RWPE2 (cell line): ENCODE data around the gene PFN3.

Experiments
- ATAC-seq: fragments of 200-7000 bp; cut with Tn5 transposase; 3 replicates; pipeline ENCODE4 v1.9.1; 2021; ENCODE audit warnings: low read depth
- DNase-seq: peaks from one replicate; pipeline ENCODE4 v3.0.0-alpha.2; 2020; ENCODE audit warnings: low spot score
- H3K27ac ChIP-seq: fragments of 450-650 bp; 2 replicates; pipeline ENCODE4 v1.5.1; 2017; ENCODE audit warnings: mild to moderate bottlenecking; ENCODE audit not compliant: poor library complexity, severe bottlenecking
- H3K27me3 ChIP-seq: fragments of 250-450 bp; sonication (Bioruptor Pico); 2 replicates; pipeline ENCODE4 v1.5.1; 2021; ENCODE audit warnings: mild to moderate bottlenecking, moderate library complexity; ENCODE audit not compliant: insufficient read depth, poor library complexity, severe bottlenecking
- H3K36me3 ChIP-seq: fragments of 250-450 bp; sonication (Bioruptor Pico); 2 replicates; pipeline ENCODE4 v1.5.1; 2020; ENCODE audit warnings: low read depth, mild to moderate bottlenecking, moderate library complexity
- H3K4me1 ChIP-seq: fragments of 250-450 bp; sonication (Bioruptor Pico); 2 replicates; pipeline ENCODE4 v1.5.1; 2021; ENCODE audit warnings: mild to moderate bottlenecking, moderate library complexity; ENCODE audit not compliant: insufficient read depth, poor library complexity, severe bottlenecking
- H3K4me3 ChIP-seq: fragments of 250-450 bp; sonication (Bioruptor Pico); 2 replicates; pipeline ENCODE4 v1.5.1; 2021; ENCODE audit warnings: mild to moderate bottlenecking, moderate library complexity; ENCODE audit not compliant: severe bottlenecking
- H3K9me3 ChIP-seq: fragments of 250-450 bp; sonication (Bioruptor Pico); 2 replicates; pipeline ENCODE4 v1.5.1; 2021; ENCODE audit warnings: mild to moderate bottlenecking, moderate library complexity; ENCODE audit not compliant: severe bottlenecking
- CTCF ChIP-seq: fragments of 450-650 bp; IDR thresholded peaks from one replicate; pipeline ENCODE4 v1.5.1; 2017; ENCODE audit warnings: mild to moderate bottlenecking, moderate library complexity; ENCODE audit not compliant: poor library complexity, severe bottlenecking

PFN3 gene

GRCh38 chr5:177382423-177383029 lies 17.9 kb downstream of the PFN3 start:
- Histone ChIP-seq H3K27ac (no peak overlapping the region), H3K4me3 (no peak overlapping the region), H3K9me3 (no peaks in the 10 kb centered on the region), H3K36me3 (no peaks in the 10 kb centered on the region), H3K27me3 (no peaks in the 10 kb centered on the region), H3K4me1 (no peaks in the 10 kb centered on the region)
- ATAC-seq (peak; percentile 15; the same call in 1 of the 3 replicates), DNase-seq (no peak)
- peak; percentile 32 for TF ChIP-seq CTCF

GRCh38 chr5:177380805-177381126 lies 19.7 kb downstream of the PFN3 start:
- Histone ChIP-seq H3K27ac (no peak overlapping the region), H3K27me3 (no peaks in the 10 kb centered on the region), H3K4me3 (no peak overlapping the region), H3K4me1 (no peaks in the 10 kb centered on the region), H3K9me3 (no peaks in the 10 kb centered on the region), H3K36me3 (no peaks in the 10 kb centered on the region)
- no peak for TF ChIP-seq CTCF
- no peak for ATAC-seq
- no peak for DNase-seq

- DNase-seq (no peak), ATAC-seq (peak; percentile 77)
- no peak for TF ChIP-seq CTCF
- Histone ChIP-seq H3K4me3 (no peak overlapping the region), H3K36me3 (no peaks in the 10 kb centered on the region), H3K27me3 (no peaks in the 10 kb centered on the region), H3K27ac (no peak overlapping the region), H3K9me3 (no peaks in the 10 kb centered on the region), H3K4me1 (peaks cover 3% of the 10 kb centered on the region)
These were observed 21.3 kb downstream of the PFN3 start for GRCh38 chr5:177378884-177379883.

- H3K4me1 ChIP-seq = peaks cover 7% of the 10 kb centered on the region
- no peak for ATAC-seq
- H3K4me3 ChIP-seq = no peak overlapping the region
- H3K36me3 ChIP-seq = no peaks in the 10 kb centered on the region
- no peak for DNase-seq
- H3K27me3 ChIP-seq = no peaks in the 10 kb centered on the region
- TF ChIP-seq CTCF = no peak
- no peaks in the 10 kb centered on the region for H3K9me3 ChIP-seq
- no peak overlapping the region for H3K27ac ChIP-seq
These were observed 22.3 kb downstream of the PFN3 start for GRCh38 chr5:177377851-177378776.
